Endothelial cell of umbilical vein (primary cell): ENCODE data around the gene MGAT4A. TPM values are rescaled to one million over a fixed set of nuclear protein-coding genes. Genes with fewer than 3 reads are reported as not detected.

Experiments
- BruUV-seq: library from RNA; stranded (reverse); fragments of 400-500 nt; replicated peaks from 2 replicates; lab custom pipeline; 2021; lab: Mats Ljungman, UMichigan
- CTCF ChIA-PET: fragments of 300-600, 350-600 bp; sonication (Branson Sonifier 250); formaldehyde crosslinking; loops from one replicate; lab custom pipeline; 2021; ENCODE audit warnings: antibody characterized with exemption, inconsistent platforms; lab: Charles Lee
- POLR2A ChIA-PET: fragments of 300-600, 350-600 bp; sonication (Branson Sonifier 250); formaldehyde crosslinking; loops from one replicate; lab custom pipeline; 2021; ENCODE audit warnings: antibody characterized with exemption, inconsistent platforms; lab: Charles Lee
- DNase-seq: peaks from one replicate; pipeline ENCODE4 v3.0.0-alpha.2; 2011; ENCODE audit warnings: low read depth, low spot score
- FAIRE-seq: peaks from 2 replicates; lab custom pipeline; 2011; peaks lifted over from hg19 to GRCh38; lab: Jason Lieb, UNC
- H2AFZ ChIP-seq: 2 replicates; pipeline ENCODE4 v1.6.0; 2012; ENCODE audit warnings: low read depth, low read length, control low read depth, inconsistent platforms
- H3K27ac ChIP-seq: 2 replicates; pipeline ENCODE4 v1.5.1; 2011; ENCODE audit warnings: low read depth, mild to moderate bottlenecking, control low read depth, low read length, moderate library complexity; ENCODE audit not compliant: insufficient read depth
- H3K27me3 ChIP-seq, 2 experiments: 2 replicates each; pipeline versions ENCODE4 v1.6.0 to v1.6.1; 2011; ENCODE audit warnings: low read length in 2 of 2, mixed read lengths in 1 of 2; ENCODE audit not compliant: control insufficient read depth in 2 of 2, insufficient read depth in 2 of 2
- H3K36me3 ChIP-seq, 2 experiments: 2 replicates in 1 of 2; 3 replicates in 1 of 2; pipeline ENCODE4 v1.5.1; 2011; ENCODE audit warnings: low read length in 2 of 2, mild to moderate bottlenecking in 1 of 2, moderate library complexity in 1 of 2; ENCODE audit not compliant: control insufficient read depth in 2 of 2, insufficient read depth in 2 of 2; ENCODE audit errors: extremely low read depth in 1 of 2
- H3K4me1 ChIP-seq: 3 replicates; pipeline ENCODE4 v1.5.1; 2011; ENCODE audit warnings: mild to moderate bottlenecking, low read length; ENCODE audit not compliant: control insufficient read depth, insufficient read depth; ENCODE audit errors: extremely low read depth
- H3K4me2 ChIP-seq: 2 replicates; pipeline ENCODE4 v1.6.1; 2011; ENCODE audit warnings: low read length, control low read depth, mixed read lengths; ENCODE audit not compliant: insufficient read depth
- H3K4me3 ChIP-seq, 3 experiments: fragments of 200-600 bp in 1 of 3; sonication (generic), shearing (Covaris generic) in 1 of 3; replicated peaks in 1 of 3; 2 replicates each; pipeline ENCODE4 v1.5.1; 2011 to 2016; ENCODE audit warnings: control low read depth in 3 of 3, low read length in 3 of 3, mild to moderate bottlenecking in 2 of 3, inconsistent platforms in 1 of 3, low read depth in 1 of 3, moderate library complexity in 1 of 3; ENCODE audit not compliant: insufficient read depth in 1 of 3
- H3K79me2 ChIP-seq: 2 replicates; pipeline ENCODE4 v1.6.0; 2012; ENCODE audit warnings: low read length, inconsistent platforms; ENCODE audit not compliant: control insufficient read depth, insufficient read depth
- H3K9ac ChIP-seq: replicated peaks from 2 replicates; pipeline ENCODE3; 2011; ENCODE audit warnings: low read length, control low read depth; ENCODE audit not compliant: insufficient read depth; ENCODE audit errors: extremely low read depth
- H3K9me1 ChIP-seq: replicated peaks from 3 replicates; pipeline ENCODE4 v1.6.0; 2011; ENCODE audit warnings: mild to moderate bottlenecking, low read length; ENCODE audit not compliant: control insufficient read depth, insufficient read depth; ENCODE audit errors: extremely low read depth
- H3K9me3 ChIP-seq: replicated peaks from 2 replicates; pipeline ENCODE4 v1.5.1; 2012; ENCODE audit warnings: low read length, inconsistent platforms; ENCODE audit not compliant: control insufficient read depth, insufficient read depth
- H4K20me1 ChIP-seq: replicated peaks from 2 replicates; pipeline ENCODE3; 2011; ENCODE audit warnings: mild to moderate bottlenecking, low read length; ENCODE audit not compliant: control insufficient read depth, insufficient read depth; ENCODE audit errors: extremely low read depth
- EZH2 ChIP-seq: IDR thresholded peaks from 2 replicates; pipeline ENCODE4 v1.6.1; 2012; ENCODE audit warnings: borderline replicate concordance, low read depth, mild to moderate bottlenecking, moderate library complexity, low read length, inconsistent platforms; ENCODE audit not compliant: severe bottlenecking
- FOS ChIP-seq: IDR thresholded peaks from 2 replicates; pipeline ENCODE4 v1.6.1; 2011; ENCODE audit warnings: mild to moderate bottlenecking, low read length, moderate library complexity, borderline replicate concordance; ENCODE audit not compliant: insufficient read depth
- GATA2 ChIP-seq: IDR thresholded peaks from 2 replicates; pipeline ENCODE4 v1.7.0; 2011; ENCODE audit warnings: low read depth, mild to moderate bottlenecking, moderate library complexity, mixed read lengths, low read length; ENCODE audit not compliant: insufficient read length, insufficient read depth
- JUN ChIP-seq: IDR thresholded peaks from 2 replicates; pipeline ENCODE4 v1.6.1; 2011; ENCODE audit warnings: borderline replicate concordance, low read depth; ENCODE audit not compliant: insufficient read length, insufficient read depth
- MYC ChIP-seq: IDR thresholded peaks from one replicate; pipeline ENCODE4 v1.6.1; 2011; ENCODE audit warnings: mild to moderate bottlenecking, low read depth, low read length
- POLR2A ChIP-seq: IDR thresholded peaks from 2 replicates; pipeline ENCODE4 v1.6.1; 2012; ENCODE audit warnings: low read depth, mild to moderate bottlenecking, control low read depth, low read length
- POLR2AphosphoS5 ChIP-seq: IDR thresholded peaks from 2 replicates; pipeline ENCODE4 v1.6.1; 2012; ENCODE audit warnings: low read depth, mild to moderate bottlenecking, control low read depth, low read length, moderate library complexity; ENCODE audit not compliant: insufficient read depth
- dilution Hi-C: fragments of 300-500 bp; cut with MboI; formaldehyde crosslinking; loops from one replicate; pipeline ENCODE4 v1.15.0; 2019; ENCODE audit warnings: low sequenced_read_pairs; ENCODE audit not compliant: extremely low pct_ligation_motif_present
- intact Hi-C: fragments of 100-400 bp; cut with micrococcal nuclease; formaldehyde crosslinking; loops from one replicate; pipeline ENCODE4 v1.10.0; 2022
- polyA plus RNA-seq, 4 experiments: library from polyadenylated mRNA; depleted of rRNA in 3 of 4; stranded (reverse) in 3 of 4; unstranded in 1 of 4; fragments of >200 nt; gene quantifications; 2 replicates each; pipeline versions ENCODE4 v1.2.1 to v1.2.3, GENCODE V29; 2011 to 2012; ENCODE audit warnings: missing spikeins in 1 of 4
- total RNA-seq: library from RNA; stranded (reverse); gene quantifications from 2 replicates; pipeline ENCODE4 v1.2.3, GENCODE V29; 2021
- TF ChIP-seq, protein P1 (sequence below): IDR thresholded peaks from 2 replicates; pipeline ENCODE4 v1.6.1; 2011; ENCODE audit not compliant: insufficient read depth, insufficient read length
- TF ChIP-seq, protein P2 (sequence below), 2 donors: IDR thresholded peaks; 1 replicate in 1 of 2; 2 replicates in 1 of 2; pipeline ENCODE4 v1.5.1; 2011; ENCODE audit warnings: low read length in 2 of 2, mild to moderate bottlenecking in 2 of 2, moderate library complexity in 2 of 2, control low read depth in 1 of 2, inconsistent platforms in 1 of 2, low read depth in 1 of 2; ENCODE audit not compliant: insufficient read depth in 1 of 2; ENCODE audit errors: extremely low read depth in 1 of 2

The MGAT4A gene
- total and polyA plus RNA-seq, 2 donors (not counting 3 experiments of a cell fraction or from before 2014, with no cell fraction given): 9.2 to 42.2 TPM

DNA sequence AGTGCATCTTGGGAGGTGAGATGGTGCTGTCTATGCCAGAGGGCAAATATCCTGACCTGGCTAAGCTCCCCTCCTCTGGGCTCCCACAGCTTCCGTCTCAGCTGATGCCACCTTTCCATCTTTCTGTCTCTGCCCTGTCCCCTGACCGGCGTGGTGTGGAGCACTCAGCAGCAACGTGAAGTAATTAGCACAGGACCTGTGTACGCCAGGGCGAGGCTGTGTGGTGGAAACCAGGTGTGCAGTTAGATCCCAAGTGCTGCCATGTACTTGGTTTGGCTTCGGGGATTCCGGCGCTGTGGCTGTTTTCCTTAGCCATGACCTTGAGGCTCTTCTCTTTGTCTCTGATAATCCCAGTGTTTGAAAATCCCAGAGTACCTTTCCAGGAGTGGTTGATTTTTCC lies 159.1 kb downstream of the MGAT4A start:
- H3K4me1 ChIP-seq: no peaks in the 10 kb centered on the region
- H2AFZ ChIP-seq: no peak overlapping the region
- BruUV-seq: no TSS peak
- peaks cover 4 to 25% of the 10 kb centered on the region in 2 experiments for H3K36me3 ChIP-seq
- no peaks in the 10 kb centered on the region for H3K27me3 ChIP-seq
- ChIA-PET POLR2A (no interaction called here), CTCF (no interaction called here)
- H4K20me1 ChIP-seq: no peaks in the 10 kb centered on the region
- H3K27ac ChIP-seq: no peak overlapping the region
- intact Hi-C loops (no loop called here), dilution Hi-C loops (no loop called here)
- H3K9ac ChIP-seq: no peak overlapping the region
- H3K4me3 ChIP-seq: no peak overlapping the region
- no peak for DNase-seq
- no peaks in the 10 kb centered on the region for H3K79me2 ChIP-seq
- FAIRE-seq: no peak
- H3K9me3 ChIP-seq: no peaks in the 10 kb centered on the region
- H3K4me2 ChIP-seq: no peak overlapping the region
- no peaks in the 10 kb centered on the region for H3K9me1 ChIP-seq
- TF ChIP-seq EZH2 (no peak), FOS (no peak), MYC (no peak), POLR2AphosphoS5 (no peak), POLR2A (no peak), JUN (no peak), GATA2 (no peak)
- TF ChIP-seq, protein P1, sequence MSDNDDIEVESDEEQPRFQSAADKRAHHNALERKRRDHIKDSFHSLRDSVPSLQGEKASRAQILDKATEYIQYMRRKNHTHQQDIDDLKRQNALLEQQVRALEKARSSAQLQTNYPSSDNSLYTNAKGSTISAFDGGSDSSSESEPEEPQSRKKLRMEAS: no peak
- TF ChIP-seq, protein P2, sequence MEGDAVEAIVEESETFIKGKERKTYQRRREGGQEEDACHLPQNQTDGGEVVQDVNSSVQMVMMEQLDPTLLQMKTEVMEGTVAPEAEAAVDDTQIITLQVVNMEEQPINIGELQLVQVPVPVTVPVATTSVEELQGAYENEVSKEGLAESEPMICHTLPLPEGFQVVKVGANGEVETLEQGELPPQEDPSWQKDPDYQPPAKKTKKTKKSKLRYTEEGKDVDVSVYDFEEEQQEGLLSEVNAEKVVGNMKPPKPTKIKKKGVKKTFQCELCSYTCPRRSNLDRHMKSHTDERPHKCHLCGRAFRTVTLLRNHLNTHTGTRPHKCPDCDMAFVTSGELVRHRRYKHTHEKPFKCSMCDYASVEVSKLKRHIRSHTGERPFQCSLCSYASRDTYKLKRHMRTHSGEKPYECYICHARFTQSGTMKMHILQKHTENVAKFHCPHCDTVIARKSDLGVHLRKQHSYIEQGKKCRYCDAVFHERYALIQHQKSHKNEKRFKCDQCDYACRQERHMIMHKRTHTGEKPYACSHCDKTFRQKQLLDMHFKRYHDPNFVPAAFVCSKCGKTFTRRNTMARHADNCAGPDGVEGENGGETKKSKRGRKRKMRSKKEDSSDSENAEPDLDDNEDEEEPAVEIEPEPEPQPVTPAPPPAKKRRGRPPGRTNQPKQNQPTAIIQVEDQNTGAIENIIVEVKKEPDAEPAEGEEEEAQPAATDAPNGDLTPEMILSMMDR (IDR thresholded peaks at IDR 0.05; ENCODE audit: extremely low read depth in 1 of 2, insufficient read depth in 1 of 2, low read depth in 1 of 2, low read length in 2 of 2): no peak
